GM12873 (cell line): ENCODE data around the gene ATP11A.

ENCODE experiments used
- TF ChIP-seq, protein P1 (sequence below): IDR thresholded peaks from 2 replicates; pipeline ENCODE4 v1.5.1; 2012; ENCODE audit warnings: low read depth, mild to moderate bottlenecking, moderate library complexity, low read length, control low read depth; ENCODE audit not compliant: insufficient read depth; ENCODE audit errors: missing control alignments

Gene ATP11A

DNA sequence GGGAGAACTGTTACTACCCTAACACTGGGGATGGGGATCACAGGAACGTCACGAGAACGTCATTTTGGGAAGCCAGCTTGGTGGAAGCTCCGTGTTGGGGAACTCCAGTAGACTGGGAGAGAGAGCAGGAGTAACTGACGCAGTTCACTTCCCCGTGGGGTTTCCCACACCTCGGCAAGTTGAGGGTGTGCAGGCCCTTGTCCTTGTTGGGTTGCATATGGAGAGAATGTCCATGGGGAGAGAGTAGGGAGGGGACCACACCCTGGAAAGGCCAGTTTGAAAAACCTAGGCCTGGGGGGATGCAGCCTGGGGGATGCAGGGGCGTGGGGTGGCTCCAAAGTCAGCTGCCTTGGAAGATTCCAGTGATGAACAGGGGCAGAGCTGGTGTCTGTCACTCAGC, 228.4 kb downstream of the ATP11A start:
- TF ChIP-seq, protein P1, sequence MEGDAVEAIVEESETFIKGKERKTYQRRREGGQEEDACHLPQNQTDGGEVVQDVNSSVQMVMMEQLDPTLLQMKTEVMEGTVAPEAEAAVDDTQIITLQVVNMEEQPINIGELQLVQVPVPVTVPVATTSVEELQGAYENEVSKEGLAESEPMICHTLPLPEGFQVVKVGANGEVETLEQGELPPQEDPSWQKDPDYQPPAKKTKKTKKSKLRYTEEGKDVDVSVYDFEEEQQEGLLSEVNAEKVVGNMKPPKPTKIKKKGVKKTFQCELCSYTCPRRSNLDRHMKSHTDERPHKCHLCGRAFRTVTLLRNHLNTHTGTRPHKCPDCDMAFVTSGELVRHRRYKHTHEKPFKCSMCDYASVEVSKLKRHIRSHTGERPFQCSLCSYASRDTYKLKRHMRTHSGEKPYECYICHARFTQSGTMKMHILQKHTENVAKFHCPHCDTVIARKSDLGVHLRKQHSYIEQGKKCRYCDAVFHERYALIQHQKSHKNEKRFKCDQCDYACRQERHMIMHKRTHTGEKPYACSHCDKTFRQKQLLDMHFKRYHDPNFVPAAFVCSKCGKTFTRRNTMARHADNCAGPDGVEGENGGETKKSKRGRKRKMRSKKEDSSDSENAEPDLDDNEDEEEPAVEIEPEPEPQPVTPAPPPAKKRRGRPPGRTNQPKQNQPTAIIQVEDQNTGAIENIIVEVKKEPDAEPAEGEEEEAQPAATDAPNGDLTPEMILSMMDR: no peak

DNA sequence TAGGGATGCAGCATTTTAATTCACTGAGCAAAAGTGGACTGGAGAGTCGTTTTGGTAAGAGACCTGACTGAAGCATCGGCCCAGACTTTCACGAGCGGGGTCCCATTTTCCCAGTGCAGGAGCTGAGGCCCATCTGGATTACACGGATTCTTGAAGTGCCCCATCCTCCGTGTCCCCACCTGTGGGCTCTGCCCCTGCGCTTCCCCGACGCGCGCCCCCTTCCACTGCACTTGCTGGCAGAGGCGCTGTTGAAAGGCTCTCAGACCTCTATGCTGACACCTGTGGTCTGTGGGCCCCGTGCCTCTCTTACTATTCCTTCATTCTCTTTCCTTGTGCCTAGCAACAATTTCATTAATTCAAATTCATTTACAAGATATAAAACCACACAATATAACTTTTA, 228.9 kb downstream of the ATP11A start:
- TF ChIP-seq, protein P1: no peak

- TF ChIP-seq, protein P1: no peak
These were observed 234.1 kb downstream of the ATP11A start for GRCh38 chr13:112923962-112924361.

GRCh38 chr13:112924365-112924764, 234.5 kb downstream of the ATP11A start:
- TF ChIP-seq, protein P1: no peak

- TF ChIP-seq, protein P1: no peak
These were observed 236.2 kb downstream of the ATP11A start for GRCh38 chr13:112926003-112926402.

- TF ChIP-seq, protein P1: no peak
These were observed 237.2 kb downstream of the ATP11A start for GRCh38 chr13:112926993-112927392.

DNA sequence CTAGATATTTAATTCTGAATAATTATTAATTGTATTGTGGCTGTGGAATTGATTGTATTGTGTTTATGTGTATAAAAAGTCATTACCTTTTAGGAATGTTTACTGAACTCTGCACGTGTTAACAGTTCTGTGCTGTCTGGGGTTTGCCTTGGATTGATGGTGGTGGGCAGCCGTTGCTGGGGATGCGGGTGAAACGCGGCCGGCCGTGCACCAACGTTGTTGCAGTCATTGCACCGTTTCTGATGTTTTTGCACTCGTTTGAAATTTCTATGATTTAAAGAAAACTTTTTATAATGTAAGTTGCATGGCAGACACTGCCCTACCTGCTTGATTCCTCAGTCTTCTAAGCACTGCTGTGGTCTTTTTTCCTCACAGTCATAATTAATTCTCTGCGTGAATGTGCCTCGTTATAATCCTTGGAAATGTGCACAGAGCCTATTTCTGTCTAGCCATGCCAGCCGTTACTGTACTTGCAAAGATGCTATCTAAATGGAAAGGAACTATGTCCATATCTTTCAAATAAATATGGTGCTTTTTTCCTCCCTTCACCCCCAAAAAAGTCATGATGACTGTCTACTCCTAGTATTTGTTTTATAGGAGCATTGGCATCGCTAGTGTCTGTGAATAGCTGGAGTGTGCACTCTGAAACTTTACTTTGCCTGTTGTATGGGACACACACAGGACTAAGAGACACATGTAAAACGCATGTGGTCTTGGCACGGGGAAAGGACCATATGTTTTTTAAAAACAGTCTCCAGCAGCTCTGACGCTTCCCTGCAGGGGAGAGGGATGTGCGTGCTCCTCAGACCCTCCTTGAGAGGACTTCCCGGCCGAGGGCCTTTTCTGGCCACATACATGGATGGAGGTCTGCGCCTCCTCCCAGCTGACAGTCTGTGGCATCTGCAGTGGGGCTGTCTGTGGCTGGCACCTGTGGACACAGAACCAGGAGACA, 238.5 kb downstream of the ATP11A start:
- TF ChIP-seq, protein P1: no peak
